IPS-15b (cell line): ENCODE data around the gene CCNI.
"Not testable (repeated sequence)": the region's sequence is repeated elsewhere in the genome, so short reads cannot be mapped to it uniquely, and the experiment has no call there.

Experiments used
- H3K27me3 ChIP-seq: one replicate; pipeline ENCODE4 v1.6.1; 2013; ENCODE audit warnings: low read length; ENCODE audit not compliant: control insufficient read depth, insufficient read depth
- H3K36me3 ChIP-seq: one replicate; pipeline ENCODE4 v1.6.1; 2013; ENCODE audit warnings: low read length; ENCODE audit not compliant: control insufficient read depth, insufficient read depth
- H3K4me1 ChIP-seq: one replicate; pipeline ENCODE4 v1.6.1; 2013; ENCODE audit warnings: mild to moderate bottlenecking, low read length; ENCODE audit not compliant: control insufficient read depth, insufficient read depth
- H3K4me3 ChIP-seq: one replicate; pipeline ENCODE4 v1.5.1; 2013; ENCODE audit warnings: low read depth, low read length
- H3K9ac ChIP-seq: one replicate; pipeline ENCODE4 v1.6.1; 2013; ENCODE audit warnings: low read depth, mild to moderate bottlenecking, low read length
- H3K9me3 ChIP-seq: one replicate; pipeline ENCODE4 v1.6.1; 2013; ENCODE audit warnings: mild to moderate bottlenecking, low read length; ENCODE audit not compliant: control insufficient read depth, insufficient read depth

The CCNI gene

DNA sequence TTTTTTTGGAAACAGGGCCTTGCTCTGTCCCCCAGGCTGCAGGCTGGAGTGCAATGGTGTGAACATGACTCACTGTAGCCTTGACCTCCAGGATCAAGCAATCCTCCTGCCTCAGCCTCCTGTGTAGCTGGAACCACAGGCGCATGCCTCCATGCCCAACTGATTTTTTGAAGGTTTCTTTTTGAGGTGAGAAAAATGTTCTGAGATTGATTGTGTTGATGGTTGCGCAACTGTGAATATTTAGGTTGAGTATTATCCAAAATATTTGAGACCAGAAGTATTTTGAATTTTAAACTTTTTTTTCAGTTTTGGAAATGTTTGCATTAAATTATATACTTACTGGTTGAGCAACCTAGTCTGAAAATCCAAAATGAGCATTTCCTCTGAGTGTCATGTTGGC, 2.6 kb upstream of the CCNI start:
- H3K4me3 ChIP-seq, result no peak overlapping the region
- no peaks in the 10 kb centered on the region for H3K9me3 ChIP-seq
- H3K4me1 ChIP-seq, result peaks cover 4% of the 10 kb centered on the region
- no peaks in the 10 kb centered on the region for H3K36me3 ChIP-seq
- no peak overlapping the region for H3K9ac ChIP-seq
- no peaks in the 10 kb centered on the region for H3K27me3 ChIP-seq

- Histone ChIP-seq H3K4me1 (peaks cover 7% of the 10 kb centered on the region), H3K36me3 (no peaks in the 10 kb centered on the region), H3K9me3 (no peaks in the 10 kb centered on the region), H3K9ac (peak overlapping the region; percentile 38), H3K27me3 (no peaks in the 10 kb centered on the region), H3K4me3 (peak overlapping the region; percentile 98)
Observed at GRCh38 chr4:77076889-77077635, 1.3 kb upstream of the CCNI start.

DNA sequence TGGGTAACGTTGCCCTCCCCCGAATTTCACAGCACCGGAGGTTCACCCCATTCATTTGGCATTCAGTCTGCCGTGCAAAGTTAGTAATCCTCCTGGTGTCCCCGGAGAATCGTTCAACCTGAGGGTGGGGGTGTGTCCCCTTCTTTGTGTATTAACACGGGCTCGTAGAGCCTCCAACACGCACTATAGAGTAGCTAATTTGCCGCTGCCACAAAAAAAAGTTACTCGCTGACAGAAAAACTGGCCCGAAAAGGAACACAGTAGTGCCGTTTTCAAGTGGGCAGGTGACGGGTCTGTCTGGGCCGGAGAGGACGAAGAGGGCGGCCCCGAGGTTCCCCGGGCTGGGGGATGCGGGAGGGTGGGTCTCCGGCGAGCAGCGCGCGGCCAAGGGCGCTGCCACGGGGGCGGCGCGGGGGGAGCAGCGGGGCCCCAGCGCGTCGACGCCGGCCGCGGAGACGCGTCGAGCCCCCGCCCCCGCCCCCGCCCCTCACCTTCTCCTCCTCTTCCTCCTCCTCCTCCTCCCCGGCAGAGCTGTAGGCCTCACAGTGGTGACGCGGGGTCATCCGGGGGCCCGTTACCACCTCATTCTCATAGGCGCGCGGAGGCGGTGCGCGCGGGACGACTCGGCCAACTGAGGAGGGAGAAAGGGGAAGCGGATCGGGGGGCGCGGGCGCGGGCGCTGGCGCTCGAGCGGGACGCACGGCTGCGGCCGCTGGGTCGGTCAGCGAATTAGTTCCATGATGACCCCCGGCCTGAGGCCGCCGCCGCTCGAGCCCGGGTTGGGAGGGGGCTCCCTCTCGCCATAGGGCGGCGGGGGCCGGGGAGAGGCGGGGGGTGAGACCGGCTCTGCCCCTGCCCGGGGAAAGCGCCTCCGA, 571 bp downstream of the CCNI start:
- Histone ChIP-seq H3K4me3 (peak overlapping the region; percentile 98), H3K9ac (peak overlapping the region; percentile 32), H3K36me3 (no peaks in the 10 kb centered on the region), H3K9me3 (no peaks in the 10 kb centered on the region), H3K4me1 (peaks cover 7% of the 10 kb centered on the region), H3K27me3 (no peaks in the 10 kb centered on the region)

- Histone ChIP-seq H3K27me3 (no peaks in the 10 kb centered on the region), H3K9ac (no peak overlapping the region), H3K4me1 (peaks cover 7% of the 10 kb centered on the region), H3K4me3 (peak overlapping the region; percentile 66), H3K36me3 (no peaks in the 10 kb centered on the region), H3K9me3 (no peaks in the 10 kb centered on the region)
Observed at GRCh38 chr4:77074381-77074831, 1.4 kb downstream of the CCNI start.

- Histone ChIP-seq H3K27me3 (no peaks in the 10 kb centered on the region), H3K4me3 (peak overlapping the region; percentile 66), H3K4me1 (peaks cover 7% of the 10 kb centered on the region), H3K36me3 (no peaks in the 10 kb centered on the region), H3K9ac (peak overlapping the region; percentile 8), H3K9me3 (no peaks in the 10 kb centered on the region)
Observed at GRCh38 chr4:77073981-77074380, 1.8 kb downstream of the CCNI start.

DNA sequence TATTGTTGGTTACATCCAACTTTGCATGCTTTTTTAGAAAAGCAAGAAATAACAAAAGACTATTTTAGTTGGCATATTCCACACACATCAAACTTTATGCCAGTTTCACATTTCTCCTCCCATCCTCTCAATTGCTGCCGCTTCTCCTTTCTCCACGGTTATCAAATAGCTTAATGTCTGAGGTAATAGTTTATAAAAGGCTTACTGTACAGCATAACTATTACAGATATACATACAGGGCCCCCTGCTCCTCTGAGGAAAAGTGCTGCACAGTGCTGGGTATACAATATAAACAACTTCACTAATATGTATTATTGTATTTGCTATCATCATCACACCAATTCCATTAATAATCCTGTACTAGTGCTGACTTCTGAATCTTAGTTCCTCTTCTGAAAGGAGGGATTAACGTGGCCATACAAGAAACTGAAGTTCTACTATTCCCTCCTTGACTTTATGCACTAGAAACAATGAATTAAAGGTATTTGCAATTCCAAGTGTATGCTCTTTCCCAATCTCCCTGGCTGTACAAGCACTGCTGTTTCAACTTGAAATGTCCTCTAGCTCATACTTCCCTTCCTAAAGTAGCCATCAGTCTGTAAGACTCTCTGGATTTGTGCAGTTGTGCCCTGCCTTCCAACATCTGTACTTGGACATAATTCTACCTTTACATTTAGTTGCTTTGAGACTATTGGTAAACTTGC, 2.5 kb downstream of the CCNI start:
- peaks cover 7% of the 10 kb centered on the region for H3K4me1 ChIP-seq
- no peak overlapping the region for H3K9ac ChIP-seq
- H3K4me3 ChIP-seq, result peak overlapping the region; percentile 66
- no peaks in the 10 kb centered on the region for H3K36me3 ChIP-seq
- H3K9me3 ChIP-seq, result no peaks in the 10 kb centered on the region
- no peaks in the 10 kb centered on the region for H3K27me3 ChIP-seq

- Histone ChIP-seq H3K27me3 (no peaks in the 10 kb centered on the region), H3K4me3 (no peak overlapping the region), H3K36me3 (no peaks in the 10 kb centered on the region), H3K9me3 (no peaks in the 10 kb centered on the region), H3K9ac (no peak overlapping the region), H3K4me1 (peaks cover 7% of the 10 kb centered on the region)
Observed at GRCh38 chr4:77072195-77072753, 3.5 kb downstream of the CCNI start.

DNA sequence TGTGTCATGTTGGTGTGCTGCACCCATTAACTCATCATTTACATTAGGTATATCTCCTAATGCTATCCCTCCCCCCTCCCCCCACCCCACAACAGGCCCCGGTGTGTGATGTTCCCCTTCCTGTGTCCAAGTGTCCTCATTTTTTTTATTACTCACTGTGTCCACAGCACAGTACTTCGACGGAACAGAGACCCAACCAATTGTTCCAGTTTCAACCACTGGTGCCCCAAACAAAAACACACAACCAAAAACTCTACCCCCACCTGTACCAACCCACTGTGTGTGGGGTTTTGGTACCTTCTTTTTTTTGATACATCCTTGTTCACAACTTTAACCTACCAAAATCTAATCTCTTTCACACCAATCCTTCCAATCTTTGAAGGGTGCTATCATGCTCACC, 6.3 kb downstream of the CCNI start:
- not testable (repeated sequence) for H3K36me3 ChIP-seq, H3K9ac ChIP-seq, H3K9me3 ChIP-seq, H3K4me3 ChIP-seq, H3K4me1 ChIP-seq, H3K27me3 ChIP-seq

GRCh38 chr4:77065382-77065781, 10.4 kb downstream of the CCNI start:
- Histone ChIP-seq H3K36me3 (peaks cover 8% of the 10 kb centered on the region), H3K9me3 (no peaks in the 10 kb centered on the region), H3K4me1 (no peaks in the 10 kb centered on the region), H3K9ac (no peak overlapping the region), H3K4me3 (no peak overlapping the region), H3K27me3 (no peaks in the 10 kb centered on the region)

DNA sequence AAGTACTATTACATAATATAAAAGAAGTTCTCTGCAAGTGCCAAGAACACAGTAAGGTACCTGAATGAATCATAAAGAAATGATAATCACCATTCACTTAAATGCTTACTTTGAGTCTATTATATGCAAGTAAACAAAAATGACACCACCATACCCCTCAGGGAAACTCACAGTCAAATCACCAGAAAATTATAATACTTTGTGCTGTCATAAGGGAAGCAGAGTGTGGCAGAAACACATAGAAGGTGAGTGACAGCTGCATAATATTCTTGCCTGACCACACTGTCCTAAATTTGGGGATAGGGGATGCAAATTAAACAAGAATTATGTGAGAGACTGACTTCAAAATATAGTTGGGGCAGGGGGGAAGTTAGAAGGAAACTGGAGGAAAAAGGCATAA, 12.9 kb downstream of the CCNI start:
- Histone ChIP-seq H3K9me3 (no peaks in the 10 kb centered on the region), H3K36me3 (peaks cover 8% of the 10 kb centered on the region), H3K9ac (no peak overlapping the region), H3K27me3 (no peaks in the 10 kb centered on the region), H3K4me3 (no peak overlapping the region), H3K4me1 (no peaks in the 10 kb centered on the region)

- H3K4me1 ChIP-seq, result no peaks in the 10 kb centered on the region
- no peaks in the 10 kb centered on the region for H3K27me3 ChIP-seq
- H3K4me3 ChIP-seq, result no peak overlapping the region
- H3K36me3 ChIP-seq, result peaks cover 9% of the 10 kb centered on the region
- H3K9me3 ChIP-seq, result no peaks in the 10 kb centered on the region
- no peak overlapping the region for H3K9ac ChIP-seq
Observed at GRCh38 chr4:77052352-77052751, 23.4 kb downstream of the CCNI start.
